CD4-positive, alpha-beta T cell treated with Interleukin-2 at 100 ng/mL for 4 hours (primary cell): Measurements from ENCODE around the gene AFF3.
"Not testable (repeated sequence)": the region's sequence is repeated elsewhere in the genome, so short reads cannot be mapped to it uniquely, and the experiment has no call there.

Experiments used
- DNase-seq: peaks from one replicate; pipeline ENCODE4 v3.0.0-alpha.2; 2020; ENCODE audit warnings: low spot score

Gene AFF3

GRCh38 chr2:100145893-100146656 lies 3.7 kb upstream of the AFF3 start:
- no peak for DNase-seq

- no peak for DNase-seq
These were observed 896 bp upstream of the AFF3 start for GRCh38 chr2:100143286-100143685.

GRCh38 chr2:100141906-100142305 lies 484 bp downstream of the AFF3 start:
- DNase-seq: no peak

GRCh38 chr2:100140582-100140981 lies 1.8 kb downstream of the AFF3 start:
- no peak for DNase-seq

GRCh38 chr2:100137866-100138570 lies 4.4 kb downstream of the AFF3 start:
- DNase-seq: no peak

GRCh38 chr2:100137318-100137717 lies 5.1 kb downstream of the AFF3 start:
- DNase-seq: no peak

- DNase-seq: no peak
These were observed 6.1 kb downstream of the AFF3 start for GRCh38 chr2:100136310-100136709.

GRCh38 chr2:100135415-100135814 lies 7.0 kb downstream of the AFF3 start:
- no peak for DNase-seq

GRCh38 chr2:100130595-100131391 lies 11.6 kb downstream of the AFF3 start:
- no peak for DNase-seq

GRCh38 chr2:100126897-100127401 lies 15.4 kb downstream of the AFF3 start:
- DNase-seq: no peak

GRCh38 chr2:100126201-100126600 lies 16.2 kb downstream of the AFF3 start:
- DNase-seq: no peak

GRCh38 chr2:100125626-100126025 lies 16.8 kb downstream of the AFF3 start:
- no peak for DNase-seq

GRCh38 chr2:100124761-100125160 lies 17.6 kb downstream of the AFF3 start:
- DNase-seq: no peak

GRCh38 chr2:100121124-100121718 lies 21.2 kb downstream of the AFF3 start:
- no peak for DNase-seq

GRCh38 chr2:100119235-100119634 lies 23.2 kb downstream of the AFF3 start:
- no peak for DNase-seq

- peak; percentile 3 for DNase-seq
These were observed 28.4 kb downstream of the AFF3 start for GRCh38 chr2:100113990-100114433.

- DNase-seq: no peak
These were observed 31.8 kb downstream of the AFF3 start for GRCh38 chr2:100110614-100111000.

GRCh38 chr2:100109986-100110613 lies 32.3 kb downstream of the AFF3 start:
- DNase-seq: no peak

- DNase-seq: not testable (repeated sequence)
These were observed 33.8 kb downstream of the AFF3 start for GRCh38 chr2:100108648-100109020.

GRCh38 chr2:100107906-100108647 lies 34.3 kb downstream of the AFF3 start:
- DNase-seq: no peak

- DNase-seq: no peak
These were observed 35.0 kb downstream of the AFF3 start for GRCh38 chr2:100107440-100107839.
